ENCODE data around the gene ATP10A.

The ATP10A gene

GRCh38 chr15:25863111-25863967 lies at the start of gene ATP10A:
ATP10A (minus strand) TSS chr15:25863327; CDS start chr15:25863096, 231 bp downstream.
- no peak for DNase-seq

- DNase-seq: no peak
Observed at GRCh38 chr15:25912035-25912434, 48.9 kb upstream of the ATP10A start.

GRCh38 chr15:25910832-25911231 lies 47.7 kb upstream of the ATP10A start:
- DNase-seq: no peak

GRCh38 chr15:25909806-25910205 lies 46.7 kb upstream of the ATP10A start:
- DNase-seq: no peak

- DNase-seq: no peak
Observed at GRCh38 chr15:25909325-25909724, 46.2 kb upstream of the ATP10A start.

- no peak for DNase-seq
Observed at GRCh38 chr15:25905140-25905539, 42.0 kb upstream of the ATP10A start.

GRCh38 chr15:25903024-25903581 lies 40.0 kb upstream of the ATP10A start:
- DNase-seq: no peak

GRCh38 chr15:25901811-25902605 lies 38.9 kb upstream of the ATP10A start:
- no peak for DNase-seq

GRCh38 chr15:25900901-25901300 lies 37.8 kb upstream of the ATP10A start:
- no peak for DNase-seq

- DNase-seq: no peak
Observed at GRCh38 chr15:25900431-25900830, 37.3 kb upstream of the ATP10A start.

- no peak for DNase-seq
Observed at GRCh38 chr15:25899870-25900269, 36.7 kb upstream of the ATP10A start.

- DNase-seq: no peak
Observed at GRCh38 chr15:25897658-25898057, 34.5 kb upstream of the ATP10A start.

- no peak for DNase-seq
Observed at GRCh38 chr15:25894371-25894902, 31.3 kb upstream of the ATP10A start.

- DNase-seq: no peak
Observed at GRCh38 chr15:25893596-25893995, 30.5 kb upstream of the ATP10A start.

GRCh38 chr15:25892126-25892525 lies 29.0 kb upstream of the ATP10A start:
- DNase-seq: no peak

GRCh38 chr15:25891081-25891480 lies 28.0 kb upstream of the ATP10A start:
- no peak for DNase-seq

- DNase-seq: no peak
Observed at GRCh38 chr15:25890529-25890928, 27.4 kb upstream of the ATP10A start.

GRCh38 chr15:25887870-25888269 lies 24.7 kb upstream of the ATP10A start:
- no peak for DNase-seq

GRCh38 chr15:25886498-25887140 lies 23.5 kb upstream of the ATP10A start:
- DNase-seq: no peak

- DNase-seq: no peak
Observed at GRCh38 chr15:25884370-25884769, 21.2 kb upstream of the ATP10A start.

GRCh38 chr15:25883463-25884259 lies 20.5 kb upstream of the ATP10A start:
- no peak for DNase-seq

- no peak for DNase-seq
Observed at GRCh38 chr15:25882466-25882865, 19.3 kb upstream of the ATP10A start.

All from NCI-H1105 treated with DMSO at 0.1 percent for 48 hours (cell line).